Liver (tissue), 9 donors: ENCODE results near the gene AMIGO1. TPM values are rescaled to one million over a fixed set of nuclear protein-coding genes. Genes with fewer than 3 reads are reported as not detected.

Experiments
- DNase-seq: peaks from one replicate; pipeline ENCODE4 v3.0.0-alpha.2; 2017; ENCODE audit warnings: low spot score
- H3K27ac ChIP-seq, 2 donors: one replicate each; pipeline ENCODE4 v1.7.0; 2013; ENCODE audit warnings: inconsistent platforms in 2 of 2, low read length in 2 of 2, control low read depth in 1 of 2, low read depth in 1 of 2, mild to moderate bottlenecking in 1 of 2
- H3K27me3 ChIP-seq, 4 donors: one replicate each; pipeline versions ENCODE4 v1.6.1 to v1.7.0; 2013; ENCODE audit warnings: low read length in 3 of 4, inconsistent platforms in 1 of 4, mild to moderate bottlenecking in 1 of 4, moderate library complexity in 1 of 4; ENCODE audit not compliant: control insufficient read depth in 4 of 4, insufficient read depth in 4 of 4
- H3K36me3 ChIP-seq, 4 donors: one replicate each; pipeline versions ENCODE4 v1.6.1 to v1.7.0; 2013; ENCODE audit warnings: low read length in 3 of 4, mild to moderate bottlenecking in 3 of 4, low read depth in 1 of 4, moderate library complexity in 1 of 4; ENCODE audit not compliant: control insufficient read depth in 4 of 4, insufficient read depth in 3 of 4
- H3K4me1 ChIP-seq, 4 donors: one replicate each; pipeline versions ENCODE4 v1.6.1 to v1.7.0; 2013; ENCODE audit warnings: low read length in 3 of 4, mild to moderate bottlenecking in 3 of 4, moderate library complexity in 1 of 4; ENCODE audit not compliant: control insufficient read depth in 4 of 4, insufficient read depth in 4 of 4
- H3K4me3 ChIP-seq, 3 donors: one replicate each; pipeline versions ENCODE4 v1.6.1 to v1.7.0; 2013; ENCODE audit warnings: low read length in 3 of 3, control low read depth in 1 of 3, low read depth in 1 of 3, mild to moderate bottlenecking in 1 of 3
- H3K9ac ChIP-seq, 2 donors: one replicate each; pipeline ENCODE4 v1.7.0; 2013; ENCODE audit warnings: low read length in 2 of 2, mild to moderate bottlenecking in 2 of 2, moderate library complexity in 2 of 2, control low read depth in 1 of 2, low read depth in 1 of 2
- H3K9me3 ChIP-seq, 4 donors: one replicate each; pipeline versions ENCODE4 v1.6.1 to v1.7.0; 2013; ENCODE audit warnings: low read length in 3 of 4; ENCODE audit not compliant: control insufficient read depth in 4 of 4
- ATF3 ChIP-seq: IDR thresholded peaks from 2 replicates; pipeline ENCODE4 v1.6.1; 2016; ENCODE audit warnings: antibody characterized with exemption
- FOXA1 ChIP-seq: IDR thresholded peaks from 2 replicates; pipeline ENCODE4 v1.6.1; 2016; ENCODE audit warnings: antibody characterized with exemption
- FOXA2 ChIP-seq: IDR thresholded peaks from 2 replicates; pipeline ENCODE4 v1.6.1; 2016; ENCODE audit warnings: antibody characterized with exemption
- GABPA ChIP-seq, 2 donors: IDR thresholded peaks in 1 of 2; conservative IDR thresholded peaks in 1 of 2; 2 replicates each; pipeline ENCODE4 v1.6.1; 2016; ENCODE audit warnings: antibody characterized with exemption in 2 of 2, mild to moderate bottlenecking in 1 of 2, moderate library complexity in 1 of 2
- HNF4A ChIP-seq, 2 donors: conservative IDR thresholded peaks; 2 replicates each; pipeline ENCODE4 v1.6.1; 2016; ENCODE audit warnings: antibody characterized with exemption in 2 of 2, mild to moderate bottlenecking in 2 of 2
- HNF4G ChIP-seq: IDR thresholded peaks from 2 replicates; pipeline ENCODE4 v1.6.1; 2016; ENCODE audit warnings: antibody characterized with exemption
- JUND ChIP-seq, 2 donors: IDR thresholded peaks; 2 replicates each; pipeline ENCODE4 v1.6.1; 2016; ENCODE audit warnings: antibody characterized with exemption in 2 of 2
- MAX ChIP-seq: IDR thresholded peaks from 2 replicates; pipeline ENCODE4 v1.6.1; 2016; ENCODE audit warnings: antibody characterized with exemption
- NR2F2 ChIP-seq: IDR thresholded peaks from 2 replicates; pipeline ENCODE4 v1.6.1; 2016; ENCODE audit warnings: antibody characterized with exemption
- RAD21 ChIP-seq, 2 donors: IDR thresholded peaks; 2 replicates each; pipeline ENCODE4 v1.6.1; 2016; ENCODE audit warnings: antibody characterized with exemption in 2 of 2, mild to moderate bottlenecking in 2 of 2
- RXRA ChIP-seq, 2 donors: IDR thresholded peaks; 2 replicates each; pipeline ENCODE4 v1.6.1; 2017 to 2018; ENCODE audit warnings: antibody characterized with exemption in 2 of 2, mild to moderate bottlenecking in 1 of 2
- SP1 ChIP-seq: IDR thresholded peaks from 2 replicates; pipeline ENCODE4 v1.6.1; 2018; ENCODE audit warnings: antibody characterized with exemption, mild to moderate bottlenecking
- TAF1 ChIP-seq: conservative IDR thresholded peaks from 2 replicates; pipeline ENCODE4 v1.6.1; 2016; ENCODE audit warnings: antibody characterized with exemption, mild to moderate bottlenecking
- YY1 ChIP-seq: IDR thresholded peaks from 2 replicates; pipeline ENCODE4 v1.6.1; 2016; ENCODE audit warnings: antibody characterized with exemption, mild to moderate bottlenecking
- ZBTB33 ChIP-seq: IDR thresholded peaks from 2 replicates; pipeline ENCODE4 v1.6.1; 2016; ENCODE audit warnings: antibody characterized with exemption
- WGBS: extraction: QIAGEN DNeasy Blood & Tissue Kit; methylation state at CpG from one replicate; pipeline ENCODE4 v1.1.7; 2013; 5-methylcytosine and 5-hydroxymethylcytosine counted together
- polyA plus RNA-seq, 2 donors: library from polyadenylated mRNA; stranded (reverse) in 1 of 2; unstranded in 1 of 2; fragments of 200-250 nt in 1 of 2; fragments of >200 nt in 1 of 2; fragmentation: Nextera tagmentation in 1 of 2; extraction: Ambion mirVana in 1 of 2; gene quantifications; one replicate each; pipeline versions ENCODE4 v1.2.1 to v1.2.3, GENCODE V29; 2013 to 2015
- total RNA-seq, 2 donors: library from RNA; depleted of rRNA; stranded (reverse); fragments of >200 nt; gene quantifications; one replicate each; pipeline ENCODE4 v1.2.3, GENCODE V29; 2014
- TF ChIP-seq, protein P1 (sequence below): IDR thresholded peaks from 2 replicates; pipeline ENCODE4 v1.6.1; 2016; ENCODE audit warnings: antibody characterized with exemption, mild to moderate bottlenecking
- TF ChIP-seq, protein P2 (sequence below): fragments of 150-350 bp; IDR thresholded peaks from 2 replicates; pipeline ENCODE4 v1.5.1; 2017; ENCODE audit warnings: improper control_type of control experiment, low read depth, low read length; ENCODE audit not compliant: missing input control
- donor health status: healthy.
- donor health status: healthy.
- donor health status: healthy.
- donor health status: healthy.
- donor health status: healthy.

AMIGO1 gene
- total and polyA plus RNA-seq, 4 donors: 0.75 to 4.6 (median 1.9) TPM

GRCh38 chr1:109514846-109515245 is 5.3 kb upstream of the AMIGO1 start:
- H3K4me1 ChIP-seq: peaks cover 0 to 6% (median 5%) of the 10 kb centered on the region in 4 donors
- H3K9me3 ChIP-seq: no peaks in the 10 kb centered on the region
- DNase-seq: no peak
- WGBS: 68% methylated on average over 3 of the region's 3 CpGs
- no peak overlapping the region for H3K27ac ChIP-seq
- H3K9ac ChIP-seq: no peak overlapping the region
- TF ChIP-seq GABPA (IDR thresholded peaks at IDR 0.05 in 1 of 2, conservative IDR thresholded peaks at IDR 0.05 in 1 of 2) (no peak), YY1 (no peak), NR2F2 (no peak), MAX (no peak), ATF3 (no peak), RAD21 (IDR thresholded peaks at IDR 0.05) (no peak), HNF4A (conservative IDR thresholded peaks at IDR 0.05) (no peak), HNF4G (no peak), FOXA1 (no peak), FOXA2 (no peak), JUND (IDR thresholded peaks at IDR 0.05) (no peak)
- TF ChIP-seq, protein P1, sequence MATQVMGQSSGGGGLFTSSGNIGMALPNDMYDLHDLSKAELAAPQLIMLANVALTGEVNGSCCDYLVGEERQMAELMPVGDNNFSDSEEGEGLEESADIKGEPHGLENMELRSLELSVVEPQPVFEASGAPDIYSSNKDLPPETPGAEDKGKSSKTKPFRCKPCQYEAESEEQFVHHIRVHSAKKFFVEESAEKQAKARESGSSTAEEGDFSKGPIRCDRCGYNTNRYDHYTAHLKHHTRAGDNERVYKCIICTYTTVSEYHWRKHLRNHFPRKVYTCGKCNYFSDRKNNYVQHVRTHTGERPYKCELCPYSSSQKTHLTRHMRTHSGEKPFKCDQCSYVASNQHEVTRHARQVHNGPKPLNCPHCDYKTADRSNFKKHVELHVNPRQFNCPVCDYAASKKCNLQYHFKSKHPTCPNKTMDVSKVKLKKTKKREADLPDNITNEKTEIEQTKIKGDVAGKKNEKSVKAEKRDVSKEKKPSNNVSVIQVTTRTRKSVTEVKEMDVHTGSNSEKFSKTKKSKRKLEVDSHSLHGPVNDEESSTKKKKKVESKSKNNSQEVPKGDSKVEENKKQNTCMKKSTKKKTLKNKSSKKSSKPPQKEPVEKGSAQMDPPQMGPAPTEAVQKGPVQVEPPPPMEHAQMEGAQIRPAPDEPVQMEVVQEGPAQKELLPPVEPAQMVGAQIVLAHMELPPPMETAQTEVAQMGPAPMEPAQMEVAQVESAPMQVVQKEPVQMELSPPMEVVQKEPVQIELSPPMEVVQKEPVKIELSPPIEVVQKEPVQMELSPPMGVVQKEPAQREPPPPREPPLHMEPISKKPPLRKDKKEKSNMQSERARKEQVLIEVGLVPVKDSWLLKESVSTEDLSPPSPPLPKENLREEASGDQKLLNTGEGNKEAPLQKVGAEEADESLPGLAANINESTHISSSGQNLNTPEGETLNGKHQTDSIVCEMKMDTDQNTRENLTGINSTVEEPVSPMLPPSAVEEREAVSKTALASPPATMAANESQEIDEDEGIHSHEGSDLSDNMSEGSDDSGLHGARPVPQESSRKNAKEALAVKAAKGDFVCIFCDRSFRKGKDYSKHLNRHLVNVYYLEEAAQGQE: no peak
- no peaks in the 10 kb centered on the region for H3K36me3 ChIP-seq
- H3K4me3 ChIP-seq: no peak overlapping the region
- H3K27me3 ChIP-seq: no peaks in the 10 kb centered on the region

GRCh38 chr1:109513110-109513710 is 3.7 kb upstream of the AMIGO1 start:
- H3K4me3 ChIP-seq: no peak overlapping the region
- H3K9ac ChIP-seq: no peak overlapping the region
- 92% methylated on average over 2 of the region's 2 CpGs for WGBS
- H3K36me3 ChIP-seq: no peaks in the 10 kb centered on the region
- DNase-seq: no peak
- H3K4me1 ChIP-seq: peaks cover 3 to 19% (median 9%) of the 10 kb centered on the region in 4 donors
- TF ChIP-seq TAF1 (no peak), RXRA (IDR thresholded peaks at IDR 0.05) (no peak), FOXA2 (no peak), ZBTB33 (no peak), ATF3 (no peak), NR2F2 (no peak), SP1 (no peak), MAX (no peak), YY1 (no peak), HNF4G (no peak), JUND (IDR thresholded peaks at IDR 0.05) (no peak), GABPA (IDR thresholded peaks at IDR 0.05 in 1 of 2, conservative IDR thresholded peaks at IDR 0.05 in 1 of 2) (no peak), HNF4A (conservative IDR thresholded peaks at IDR 0.05) (no peak)
- TF ChIP-seq, protein P1: no peak
- TF ChIP-seq, protein P2, sequence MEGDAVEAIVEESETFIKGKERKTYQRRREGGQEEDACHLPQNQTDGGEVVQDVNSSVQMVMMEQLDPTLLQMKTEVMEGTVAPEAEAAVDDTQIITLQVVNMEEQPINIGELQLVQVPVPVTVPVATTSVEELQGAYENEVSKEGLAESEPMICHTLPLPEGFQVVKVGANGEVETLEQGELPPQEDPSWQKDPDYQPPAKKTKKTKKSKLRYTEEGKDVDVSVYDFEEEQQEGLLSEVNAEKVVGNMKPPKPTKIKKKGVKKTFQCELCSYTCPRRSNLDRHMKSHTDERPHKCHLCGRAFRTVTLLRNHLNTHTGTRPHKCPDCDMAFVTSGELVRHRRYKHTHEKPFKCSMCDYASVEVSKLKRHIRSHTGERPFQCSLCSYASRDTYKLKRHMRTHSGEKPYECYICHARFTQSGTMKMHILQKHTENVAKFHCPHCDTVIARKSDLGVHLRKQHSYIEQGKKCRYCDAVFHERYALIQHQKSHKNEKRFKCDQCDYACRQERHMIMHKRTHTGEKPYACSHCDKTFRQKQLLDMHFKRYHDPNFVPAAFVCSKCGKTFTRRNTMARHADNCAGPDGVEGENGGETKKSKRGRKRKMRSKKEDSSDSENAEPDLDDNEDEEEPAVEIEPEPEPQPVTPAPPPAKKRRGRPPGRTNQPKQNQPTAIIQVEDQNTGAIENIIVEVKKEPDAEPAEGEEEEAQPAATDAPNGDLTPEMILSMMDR: no peak
- no peaks in the 10 kb centered on the region for H3K27me3 ChIP-seq
- no peak overlapping the region for H3K27ac ChIP-seq
- no peaks in the 10 kb centered on the region for H3K9me3 ChIP-seq
